Stomach (tissue), 9 donors: ENCODE measurements around the gene MTMR2. TPM values are rescaled to one million over a fixed set of nuclear protein-coding genes. Genes with fewer than 3 reads are reported as not detected.
A peak's percentile ranks its signal among the peaks of the same experiment; 100 is the strongest.
"Not testable (repeated sequence)": the region's sequence is repeated elsewhere in the genome, so short reads cannot be mapped to it uniquely, and the experiment has no call there.

Source experiments
- DNase-seq, 2 donors: peaks; one replicate each; pipeline versions ENCODE4 v3.0.0 to v3.0.0-alpha.2; 2013 to 2019
- H3K27ac ChIP-seq, 5 donors: fragments of 200-600 bp in 4 of 5; sonication (generic) in 4 of 5; one replicate each; pipeline ENCODE4 v1.5.1; 2013 to 2019; ENCODE audit warnings: mild to moderate bottlenecking in 1 of 5, moderate library complexity in 1 of 5
- H3K27me3 ChIP-seq, 3 donors: fragments of 200-600 bp; sonication (generic); one replicate each; pipeline ENCODE4 v1.5.1; 2017 to 2019; ENCODE audit warnings: mixed run types in 1 of 3
- H3K36me3 ChIP-seq, 4 donors: fragments of 200-600 bp; sonication (generic); 1 replicate in 3 of 4; 2 replicates in 1 of 4; pipeline ENCODE4 v1.5.1; 2016 to 2019
- H3K4me1 ChIP-seq, 4 donors: fragments of 200-600 bp; sonication (generic); one replicate each; pipeline ENCODE4 v1.5.1; 2016 to 2019
- H3K4me3 ChIP-seq, 4 donors: fragments of 200-600 bp; sonication (generic) in 3 of 4; one replicate each; pipeline ENCODE4 v1.5.1; 2016 to 2019; ENCODE audit warnings: mild to moderate bottlenecking in 1 of 4
- H3K9me3 ChIP-seq, 4 donors: fragments of 200-600 bp; sonication (generic); one replicate each; pipeline ENCODE4 v1.5.1; 2016 to 2019
- CTCF ChIP-seq, 7 experiments: fragments of 450-650 bp in 4 of 7; fragments of 200-600 bp in 3 of 7; sonication (generic) in 3 of 7; IDR thresholded peaks; one replicate each; pipeline ENCODE4 v1.5.1; 2016 to 2019; ENCODE audit warnings: antibody characterized with exemption in 7 of 7, control low read depth in 2 of 7, mild to moderate bottlenecking in 1 of 7
- EP300 ChIP-seq: sonication (generic); formaldehyde crosslinking; IDR thresholded peaks from one replicate; pipeline ENCODE4 v1.6.1; 2017; ENCODE audit warnings: antibody characterized with exemption
- POLR2A ChIP-seq, 4 donors: fragments of 450-650 bp; IDR thresholded peaks; one replicate each; pipeline ENCODE4 v1.6.1; 2016; ENCODE audit warnings: antibody characterized with exemption in 4 of 4, control low read depth in 2 of 4, mild to moderate bottlenecking in 1 of 4, moderate library complexity in 1 of 4
- POLR2AphosphoS5 ChIP-seq, 3 donors: sonication (generic); formaldehyde crosslinking; IDR thresholded peaks; one replicate each; pipeline ENCODE4 v1.6.1; 2016; ENCODE audit warnings: antibody characterized with exemption in 3 of 3
- WGBS, 5 donors: extraction: QIAGEN DNeasy Blood & Tissue Kit in 3 of 5; methylation state at CpG; one replicate each; pipeline versions ENCODE4 v1.1.5 to v1.1.7; 2013 to 2018; 5-methylcytosine and 5-hydroxymethylcytosine counted together
- intact Hi-C: fragments of 100-400 bp; cut with DNase I; formaldehyde crosslinking; loops from one replicate; pipeline ENCODE4 v1.15.1; 2023; ENCODE audit warnings: low total_unique reads
- polyA plus RNA-seq, 3 donors: library from polyadenylated mRNA; stranded (reverse); fragments of 200-250 nt; gene quantifications; one replicate each; pipeline ENCODE4 v1.2.3, GENCODE V29; 2013
- total RNA-seq, 5 donors: library from RNA; depleted of rRNA; stranded (reverse); fragments of >200 nt; gene quantifications; one replicate each; pipeline versions ENCODE4 v1.1.0 to v1.2.3, GENCODE V29; 2014 to 2016
- donor health status: healthy with polysubstance abuse.
- donor health status: Bipolar disorder and iron deficiency.
- donor health status: healthy.

MTMR2 gene
- total and polyA plus RNA-seq, 8 donors = 4.9 to 201 (median 20.1) TPM

DNA sequence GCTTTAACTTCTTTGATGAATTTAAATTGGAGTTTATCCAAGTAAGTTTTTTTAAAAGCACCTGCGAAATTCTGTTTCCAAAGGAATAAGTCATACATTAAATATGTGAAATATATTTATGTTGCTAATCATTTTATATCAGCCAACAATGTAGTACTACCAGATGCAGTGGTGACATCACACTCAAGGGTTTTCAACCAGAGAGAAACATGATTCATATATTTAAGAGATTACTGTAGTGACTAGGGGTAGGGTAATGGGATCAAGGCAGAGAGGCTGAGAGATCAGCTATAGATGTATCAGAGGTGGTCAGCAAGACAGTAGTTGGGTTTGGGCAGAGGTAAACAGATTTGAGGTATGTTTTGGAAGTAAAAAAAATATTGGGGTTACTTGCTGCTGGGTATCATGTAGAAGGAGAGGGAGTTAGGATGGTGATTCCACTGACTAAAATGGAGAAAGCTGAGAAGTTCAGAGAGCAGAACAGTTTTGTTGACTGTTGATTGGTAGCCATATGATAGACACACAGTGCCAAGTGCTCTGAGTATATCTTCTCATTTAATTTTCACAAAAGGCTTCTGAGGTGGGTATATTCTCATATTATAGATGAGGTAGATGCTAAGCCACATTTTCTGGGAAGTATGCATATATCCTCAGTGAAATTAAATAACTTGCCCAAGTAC is 94.2 kb downstream of the MTMR2 start:
- no peaks in the 10 kb centered on the region for H3K27me3 ChIP-seq
- H3K4me1 ChIP-seq = peaks cover 0 to 5% (median 2%) of the 10 kb centered on the region in 4 donors
- no peak for TF ChIP-seq POLR2A (IDR thresholded peaks at IDR 0.05)
- TF ChIP-seq CTCF (IDR thresholded peaks at IDR 0.05) = no peak
- TF ChIP-seq EP300 = no peak
- TF ChIP-seq POLR2AphosphoS5 (IDR thresholded peaks at IDR 0.05) = no peak
- intact Hi-C loops = loop anchor here (10.0 kb wide), 1 partner anchor 595 kb away; no protein-coding TSS in a partner anchor
- H3K36me3 ChIP-seq = peaks cover 8 to 87% (median 81%) of the 10 kb centered on the region in 4 donors
- WGBS, 5 donors = 65 to 100% (median 88%) methylated on average over 1 of the region's 1 CpG
- DNase-seq = no peak
- no peak overlapping the region for H3K4me3 ChIP-seq
- H3K27ac ChIP-seq = no peak overlapping the region
- H3K9me3 ChIP-seq = no peaks in the 10 kb centered on the region

DNA sequence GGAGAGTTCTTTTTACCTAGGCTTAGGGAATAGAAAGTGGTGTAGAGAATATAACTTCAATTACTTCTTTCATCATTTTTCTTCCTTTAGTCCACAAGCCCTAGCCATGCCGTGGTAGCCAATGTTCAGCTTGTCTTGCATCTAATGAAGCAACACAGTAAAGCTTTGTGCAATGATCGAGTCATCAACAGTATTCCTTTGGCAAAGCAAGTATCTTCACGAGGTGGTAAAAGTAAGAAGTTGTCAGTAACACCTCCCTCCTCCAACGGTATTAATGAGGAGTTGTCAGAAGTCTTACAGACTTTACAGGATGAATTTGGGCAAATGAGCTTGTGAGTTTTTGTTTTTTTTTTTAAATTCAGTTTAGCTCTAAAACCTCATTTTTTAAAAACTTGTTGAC is 96.2 kb downstream of the MTMR2 start:
- H3K27me3 ChIP-seq = no peaks in the 10 kb centered on the region
- H3K36me3 ChIP-seq = peaks cover 8 to 82% (median 77%) of the 10 kb centered on the region in 4 donors
- H3K9me3 ChIP-seq = no peaks in the 10 kb centered on the region
- H3K27ac ChIP-seq = no peak overlapping the region
- H3K4me3 ChIP-seq = no peak overlapping the region
- no peak for DNase-seq
- H3K4me1 ChIP-seq = peaks cover 0 to 5% (median under 1%) of the 10 kb centered on the region in 4 donors
- WGBS, 5 donors = 82 to 94% (median 92%) methylated on average over 4 of the region's 4 CpGs
- intact Hi-C loops = no loop called here
- TF ChIP-seq POLR2A (IDR thresholded peaks at IDR 0.05) (no peak), CTCF (IDR thresholded peaks at IDR 0.05) (no peak), POLR2AphosphoS5 (IDR thresholded peaks at IDR 0.05) (no peak), EP300 (no peak)

GRCh38 chr11:95821640-95822039 is 102.3 kb downstream of the MTMR2 start:
- peak in 1 of 2 donors; percentile 29 for DNase-seq
- WGBS, 5 donors = 30 to 46% (median 41%) methylated on average over 2 of the region's 2 CpGs

DNA sequence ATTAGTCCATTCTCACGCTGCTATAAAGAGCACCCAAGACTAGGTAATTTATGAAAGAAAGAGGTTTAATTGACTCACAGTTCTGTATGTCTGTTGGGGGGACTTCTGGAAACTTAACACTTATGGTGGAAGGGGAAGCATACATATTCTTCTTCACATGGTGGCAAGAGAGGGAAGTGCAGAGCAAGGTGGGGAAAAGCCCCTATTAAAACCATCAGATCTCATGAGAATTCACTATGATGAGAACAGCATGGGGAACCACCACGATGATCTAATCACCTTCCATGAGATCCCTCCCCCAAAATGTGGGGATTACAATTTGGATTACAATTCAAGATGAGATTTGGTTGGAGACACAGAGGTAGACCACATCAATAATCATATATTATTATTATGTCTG is 107.9 kb downstream of the MTMR2 start:
- Histone ChIP-seq H3K9me3 (no peaks in the 10 kb centered on the region), H3K27ac (no peak overlapping the region), H3K27me3 (no peaks in the 10 kb centered on the region), H3K4me3 (no peak overlapping the region), H3K4me1 (no peaks in the 10 kb centered on the region), H3K36me3 (peaks cover 13 to 52% (median 40%) of the 10 kb centered on the region in 4 donors)
- intact Hi-C loops = no loop called here
- DNase-seq = no peak
- TF ChIP-seq POLR2A (IDR thresholded peaks at IDR 0.05) (no peak), POLR2AphosphoS5 (IDR thresholded peaks at IDR 0.05) (no peak), EP300 (no peak)
- 92 to 100% (median 95%) methylated on average over 2 of the region's 2 CpGs for WGBS, 5 donors

More at GRCh38 chr11:95821640-95822039, 102.3 kb downstream of the MTMR2 start:
- H3K27me3 ChIP-seq = no peaks in the 10 kb centered on the region
- H3K4me3 ChIP-seq = no peak overlapping the region
- intact Hi-C loops = no loop called here
- H3K27ac ChIP-seq = no peak overlapping the region
- no peak for TF ChIP-seq EP300
- TF ChIP-seq CTCF (IDR thresholded peaks at IDR 0.05) = no peak
- TF ChIP-seq POLR2A (IDR thresholded peaks at IDR 0.05) = no peak
- TF ChIP-seq POLR2AphosphoS5 (IDR thresholded peaks at IDR 0.05) = no peak
- H3K4me1 ChIP-seq = no peaks in the 10 kb centered on the region
- no peaks in the 10 kb centered on the region for H3K9me3 ChIP-seq
- peaks cover 7 to 69% (median 55%) of the 10 kb centered on the region in 4 donors for H3K36me3 ChIP-seq

DNA sequence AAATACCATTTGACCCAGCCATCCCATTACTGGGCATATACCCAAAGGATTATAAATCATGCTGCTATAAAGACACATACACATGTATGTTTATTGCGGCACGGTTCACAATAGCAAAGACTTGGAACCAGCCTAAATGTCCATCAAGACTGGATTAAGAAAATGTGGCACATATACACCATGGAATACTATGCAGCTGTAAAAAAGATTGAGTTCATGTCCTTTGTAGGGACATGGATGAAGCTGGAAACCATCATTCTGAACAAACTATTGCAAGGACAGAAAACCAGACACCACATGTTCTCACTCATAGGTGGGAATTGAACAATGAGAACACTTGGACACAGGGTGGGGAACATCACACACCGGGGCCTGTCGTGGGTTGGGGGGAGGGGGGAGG is 112.9 kb downstream of the MTMR2 start:
- intact Hi-C loops, DNase-seq, H3K9me3 ChIP-seq, H3K4me1 ChIP-seq, H3K27me3 ChIP-seq, H3K4me3 ChIP-seq, H3K27ac ChIP-seq: not testable (repeated sequence)
- peaks cover 12 to 34% (median 28%) of the 10 kb centered on the region in 4 donors for H3K36me3 ChIP-seq
- WGBS, 5 donors = 98 to 100% (median 99%) methylated on average over 4 of the region's 4 CpGs

DNA sequence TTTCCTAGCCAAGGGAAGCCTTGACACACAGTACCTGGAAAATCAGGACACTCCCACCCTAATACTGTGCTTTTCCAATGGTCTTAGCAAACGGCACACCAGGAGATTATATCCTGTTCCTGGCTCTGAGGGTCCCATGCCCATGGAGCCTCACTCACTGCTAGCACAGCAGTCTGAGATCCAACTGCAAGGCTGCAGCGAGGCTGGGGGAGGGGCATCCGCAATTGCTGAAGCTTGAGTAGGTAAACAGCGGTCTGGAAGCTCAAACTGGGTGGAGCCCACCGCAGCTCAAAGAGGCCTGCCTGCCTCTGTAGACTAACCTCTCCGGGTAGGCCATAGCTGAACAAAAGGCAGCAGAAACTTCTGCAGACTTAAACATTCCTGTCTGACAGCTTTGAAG is 117.4 kb downstream of the MTMR2 start:
- peaks cover 7 to 33% (median 29%) of the 10 kb centered on the region in 4 donors for H3K36me3 ChIP-seq
- H3K27ac ChIP-seq, H3K4me3 ChIP-seq, H3K9me3 ChIP-seq, H3K27me3 ChIP-seq, H3K4me1 ChIP-seq, intact Hi-C loops, DNase-seq: not testable (repeated sequence)
- WGBS, 5 donors = 95 to 100% (median 97%) methylated on average over 4 to 6 of the region's 6 CpGs
